Prostate gland (tissue), 2 donors: ENCODE measurements around the gene LGALS8.

Experiments used
- CTCF ChIP-seq, 4 experiments: fragments of 200-600 bp in 2 of 4; fragments of 450-650 bp in 2 of 4; sonication (generic) in 2 of 4; IDR thresholded peaks; 1 replicate in 3 of 4; 2 replicates in 1 of 4; pipeline ENCODE4 v1.5.1; 2016 to 2019; ENCODE audit warnings: antibody characterized with exemption in 4 of 4, mild to moderate bottlenecking in 2 of 4, moderate library complexity in 2 of 4
- POLR2A ChIP-seq: fragments of 450-650 bp; IDR thresholded peaks from one replicate; pipeline ENCODE4 v1.6.1; 2016; ENCODE audit warnings: antibody characterized with exemption, mild to moderate bottlenecking

GRCh38 chr1:236530286-236530685 is 6.5 kb downstream of the LGALS8 start:
- TF ChIP-seq CTCF (IDR thresholded peaks at IDR 0.05) (no peak), POLR2A (no peak)
